ENCODE results near the gene TMEM248. TPM values are rescaled to one million over a fixed set of nuclear protein-coding genes. Genes with fewer than 3 reads are reported as not detected.
"Not testable (repeated sequence)": the region's sequence is repeated elsewhere in the genome, so short reads cannot be mapped to it uniquely, and the experiment has no call there.

TMEM248 gene, protein sequence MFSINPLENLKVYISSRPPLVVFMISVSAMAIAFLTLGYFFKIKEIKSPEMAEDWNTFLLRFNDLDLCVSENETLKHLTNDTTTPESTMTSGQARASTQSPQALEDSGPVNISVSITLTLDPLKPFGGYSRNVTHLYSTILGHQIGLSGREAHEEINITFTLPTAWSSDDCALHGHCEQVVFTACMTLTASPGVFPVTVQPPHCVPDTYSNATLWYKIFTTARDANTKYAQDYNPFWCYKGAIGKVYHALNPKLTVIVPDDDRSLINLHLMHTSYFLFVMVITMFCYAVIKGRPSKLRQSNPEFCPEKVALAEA
- 27.4 TPM for polyA plus RNA-seq (2012; ENCODE audit: missing spikeins)

DNA sequence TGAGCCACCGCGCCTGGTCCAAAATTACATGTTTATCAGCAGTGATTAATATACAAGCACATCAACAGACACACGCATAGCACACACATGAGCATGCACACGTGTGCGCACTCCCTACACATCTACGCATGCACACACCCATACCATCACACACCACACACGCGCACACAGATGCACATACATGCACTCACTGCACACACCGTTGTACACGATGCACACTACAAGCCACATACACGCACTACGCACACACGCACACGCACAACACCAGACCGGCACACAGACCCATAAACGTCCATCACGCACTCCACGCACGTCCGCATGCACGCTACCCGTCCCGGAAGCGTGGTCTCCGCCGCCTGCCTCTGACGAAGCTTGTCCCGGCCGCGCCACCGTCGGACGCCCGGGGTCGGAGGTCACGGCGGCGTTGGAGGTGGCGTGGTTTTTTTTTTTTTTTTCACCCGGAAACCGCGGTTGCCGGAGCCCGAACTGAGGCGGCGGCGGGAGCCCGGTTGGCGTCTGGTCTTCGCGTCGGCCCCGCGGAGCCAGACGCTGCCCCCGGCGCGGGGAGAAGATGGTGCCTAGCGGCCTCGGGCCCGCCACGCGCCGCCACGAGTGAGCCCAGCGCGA lies at the start of gene TMEM248:
Gene TMEM248 (plus strand): TSS at position 457 of the 627 bp plus-strand sequence. CDS start 20,641 bp downstream, outside the sequence.
- peak; percentile 98 for FAIRE-seq
- DNase-seq (ENCODE audit: insufficient read length), result peak; percentile 74
- TF ChIP-seq POLR2AphosphoS5 (IDR thresholded peaks at IDR 0.05; ENCODE audit: low read depth, low read length) (peak; percentile 97), TAF1 (IDR thresholded peaks at IDR 0.05; ENCODE audit: borderline replicate concordance, low read depth, low read length) (peak; percentile 68; the same call in 1 of the 2 replicates), POLR2A (IDR thresholded peaks at IDR 0.05; ENCODE audit: low read depth, low read length) (peak; percentile 93)

DNA sequence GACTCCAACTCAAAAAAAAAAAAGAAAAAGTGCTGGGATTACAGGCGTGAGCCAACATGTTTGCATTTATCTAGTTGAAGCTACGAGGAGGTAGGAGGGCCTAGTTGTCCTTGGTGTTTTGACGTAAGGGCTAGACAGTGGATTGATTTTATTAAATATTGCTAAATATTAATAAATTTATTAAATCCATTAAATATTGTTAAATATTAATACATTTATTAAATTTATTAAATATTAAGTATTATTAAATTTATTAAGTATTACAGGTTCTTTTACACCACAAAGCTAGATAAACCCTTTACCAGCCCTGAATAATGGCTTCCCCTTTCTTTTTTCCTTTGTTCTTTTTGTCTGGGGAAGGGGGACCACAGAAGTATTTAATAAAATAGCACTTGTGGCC lies 47.5 kb upstream of the TMEM248 start:
- FAIRE-seq (no peak), DNase-seq (ENCODE audit: insufficient read length) (no peak)
- no peak for TF ChIP-seq TAF1 (IDR thresholded peaks at IDR 0.05; ENCODE audit: borderline replicate concordance, low read depth, low read length)
- no peak for TF ChIP-seq POLR2A (IDR thresholded peaks at IDR 0.05; ENCODE audit: low read depth, low read length)
- no peak for TF ChIP-seq POLR2AphosphoS5 (IDR thresholded peaks at IDR 0.05; ENCODE audit: low read depth, low read length)

DNA sequence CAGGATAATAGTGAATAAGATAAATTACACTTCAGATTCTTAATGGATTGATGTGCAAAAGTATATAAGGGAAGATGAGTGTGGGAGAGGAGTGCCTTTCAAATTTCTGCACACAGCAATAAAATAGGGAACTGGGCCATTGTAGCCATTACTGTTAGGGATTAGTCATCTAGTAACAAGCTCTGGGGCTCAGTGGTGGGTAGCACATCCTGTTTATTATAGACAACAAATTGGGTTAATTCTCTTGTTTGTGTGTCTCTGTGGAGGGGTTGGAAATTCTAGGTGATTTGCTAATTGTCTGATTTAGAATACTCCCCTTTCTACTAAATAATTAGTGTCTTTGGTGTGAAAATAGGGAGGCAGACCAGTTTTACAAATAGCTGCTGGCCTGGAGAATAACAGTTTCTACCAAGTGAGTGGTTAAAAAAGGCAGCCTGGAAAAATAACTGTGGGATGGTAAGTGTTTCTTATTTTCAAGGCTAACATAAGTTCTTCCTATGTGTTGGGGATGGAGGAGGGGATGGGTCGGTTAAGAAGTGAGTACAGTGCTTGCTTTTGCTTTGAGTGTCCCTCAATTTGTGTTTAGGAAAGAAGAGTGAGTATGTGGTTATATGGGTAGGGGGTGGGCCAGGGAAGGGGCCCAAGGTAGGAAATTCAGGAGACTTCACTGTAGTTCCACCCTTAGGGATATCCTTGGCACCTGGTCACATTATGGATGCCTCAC lies 43.3 kb upstream of the TMEM248 start:
- TF ChIP-seq POLR2AphosphoS5 (IDR thresholded peaks at IDR 0.05; ENCODE audit: low read depth, low read length), result no peak
- TF ChIP-seq POLR2A (IDR thresholded peaks at IDR 0.05; ENCODE audit: low read depth, low read length), result no peak
- TF ChIP-seq TAF1 (IDR thresholded peaks at IDR 0.05; ENCODE audit: borderline replicate concordance, low read depth, low read length), result no peak
- no peak for DNase-seq (ENCODE audit: insufficient read length)
- FAIRE-seq, result peak; percentile 69

DNA sequence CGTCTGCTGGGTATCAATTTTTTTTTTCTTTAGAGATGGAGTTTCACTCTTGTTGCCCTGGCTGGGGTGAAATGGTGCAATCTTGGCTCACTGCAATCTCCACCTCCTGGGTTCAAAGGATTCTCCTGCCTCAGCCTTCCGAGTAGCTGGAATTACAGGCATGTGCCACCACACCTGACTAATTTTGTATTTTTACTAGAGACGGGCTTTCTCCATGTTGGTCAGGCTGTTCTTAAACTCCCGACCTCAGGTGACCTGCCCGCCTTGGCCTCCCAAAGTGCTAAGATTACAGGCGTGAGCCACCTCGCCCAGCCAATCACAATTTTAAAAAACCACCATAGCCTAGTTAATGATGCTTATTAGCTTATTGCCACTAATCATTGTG lies 42.7 kb upstream of the TMEM248 start:
- not testable (repeated sequence) for FAIRE-seq; DNase-seq (ENCODE audit: insufficient read length)

DNA sequence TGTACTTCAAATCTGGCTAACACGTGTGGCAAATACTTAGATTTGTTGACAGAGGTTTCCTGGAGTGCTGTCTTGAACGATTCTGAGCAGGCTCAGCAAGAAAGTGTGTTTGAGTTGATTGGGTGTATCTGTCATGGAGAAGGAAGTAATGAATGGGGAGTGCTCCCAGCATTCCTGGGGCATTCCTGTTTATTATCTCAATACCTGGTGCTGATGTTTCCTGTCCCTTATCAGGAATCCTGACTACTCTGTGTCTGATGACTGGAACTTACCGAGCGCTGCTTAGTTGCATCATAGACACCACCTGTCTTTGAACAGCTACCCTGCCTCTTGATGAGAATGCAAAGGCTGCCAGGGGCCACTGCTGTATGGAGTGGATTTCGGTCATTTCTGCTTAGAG lies 41.0 kb upstream of the TMEM248 start:
- DNase-seq (ENCODE audit: insufficient read length) (no peak), FAIRE-seq (no peak)
- no peak for TF ChIP-seq POLR2AphosphoS5 (IDR thresholded peaks at IDR 0.05; ENCODE audit: low read depth, low read length)
- no peak for TF ChIP-seq POLR2A (IDR thresholded peaks at IDR 0.05; ENCODE audit: low read depth, low read length)
- no peak for TF ChIP-seq TAF1 (IDR thresholded peaks at IDR 0.05; ENCODE audit: borderline replicate concordance, low read depth, low read length)

DNA sequence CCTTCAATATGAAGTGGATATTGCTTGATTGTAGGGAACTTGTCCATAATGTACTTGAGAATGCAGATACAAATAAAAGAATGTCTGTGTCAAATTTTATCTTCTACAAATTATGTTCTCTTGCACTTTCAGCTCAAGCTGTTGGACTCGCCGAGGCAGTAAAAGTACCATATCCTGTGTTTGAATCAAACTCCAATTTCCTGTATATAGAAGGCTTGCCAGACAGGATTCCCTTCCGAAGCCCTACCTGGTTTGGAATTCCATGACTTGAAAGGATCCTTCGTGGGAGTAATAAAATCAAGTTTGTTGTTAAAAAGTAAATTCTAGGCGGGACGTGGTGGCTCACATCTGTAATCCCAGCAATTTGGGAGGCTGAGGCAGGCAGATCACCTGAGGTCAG lies 40.4 kb upstream of the TMEM248 start:
- DNase-seq (ENCODE audit: insufficient read length); FAIRE-seq: not testable (repeated sequence)

DNA sequence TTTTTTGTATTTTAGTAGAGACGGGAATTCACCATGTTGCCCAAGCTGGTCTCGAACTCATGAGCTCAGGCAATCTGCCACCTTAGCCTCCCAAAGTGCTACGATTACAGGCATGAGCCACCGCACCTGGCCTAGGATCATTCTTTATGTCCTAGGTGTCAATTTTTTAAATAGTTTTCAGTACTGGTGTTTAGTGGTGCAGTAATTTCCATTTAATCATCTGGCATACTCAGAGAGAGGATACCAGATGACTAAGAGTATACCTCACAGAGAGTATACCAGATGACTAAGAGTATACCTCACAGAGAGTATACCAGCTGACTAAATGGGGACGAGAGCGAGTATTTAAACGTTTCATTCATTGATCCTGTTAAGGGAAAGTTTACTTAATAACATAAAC lies 37.3 kb upstream of the TMEM248 start:
- FAIRE-seq, result no peak
- DNase-seq (ENCODE audit: insufficient read length), result no peak

DNA sequence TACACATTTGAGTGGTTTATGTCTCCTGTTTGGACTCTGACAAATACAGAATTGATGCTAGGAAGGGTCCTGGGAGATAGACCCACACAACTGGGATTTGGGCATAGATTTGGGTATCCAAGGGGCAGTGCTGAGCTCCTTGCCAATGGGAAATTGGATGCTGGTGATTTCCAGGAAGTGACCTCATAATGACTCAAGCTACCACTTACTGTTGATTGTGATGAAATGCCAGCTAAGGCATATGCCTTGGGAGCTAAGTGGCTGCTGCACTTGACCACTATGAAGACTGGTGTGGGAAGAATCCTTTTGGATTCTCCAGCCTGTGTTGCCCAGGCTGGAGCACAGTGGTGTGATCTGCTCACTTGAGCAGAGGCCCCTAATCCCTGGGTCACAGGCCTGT lies 36.5 kb upstream of the TMEM248 start:
- DNase-seq (ENCODE audit: insufficient read length); FAIRE-seq: not testable (repeated sequence)

More for the DNA sequence above, 37.3 kb upstream of the TMEM248 start:
- no peak for TF ChIP-seq POLR2A (IDR thresholded peaks at IDR 0.05; ENCODE audit: low read depth, low read length)
- no peak for TF ChIP-seq TAF1 (IDR thresholded peaks at IDR 0.05; ENCODE audit: borderline replicate concordance, low read depth, low read length)
- TF ChIP-seq POLR2AphosphoS5 (IDR thresholded peaks at IDR 0.05; ENCODE audit: low read depth, low read length), result no peak

DNA sequence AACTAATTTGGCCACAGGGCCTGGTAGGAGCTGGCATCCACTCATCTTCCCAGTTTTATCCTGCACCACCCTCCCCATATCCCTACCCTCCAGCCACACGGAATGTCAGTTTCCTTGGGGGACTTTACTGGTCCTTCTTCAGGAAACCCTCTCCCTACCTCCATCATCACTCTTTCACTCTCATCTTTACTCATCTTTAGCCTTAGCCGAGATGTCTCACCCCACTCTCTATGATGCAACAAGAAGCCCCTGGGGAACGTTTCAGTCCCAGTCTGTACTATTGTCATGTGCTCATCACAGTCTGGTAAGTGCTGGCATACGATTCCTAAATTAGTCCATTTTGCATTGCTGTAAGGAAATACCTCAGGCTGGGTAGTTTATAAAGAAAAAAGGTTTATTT lies 34.9 kb upstream of the TMEM248 start:
- DNase-seq (ENCODE audit: insufficient read length), result no peak
- FAIRE-seq, result peak; percentile 84
- TF ChIP-seq POLR2A (IDR thresholded peaks at IDR 0.05; ENCODE audit: low read depth, low read length) (no peak), POLR2AphosphoS5 (IDR thresholded peaks at IDR 0.05; ENCODE audit: low read depth, low read length) (no peak)

DNA sequence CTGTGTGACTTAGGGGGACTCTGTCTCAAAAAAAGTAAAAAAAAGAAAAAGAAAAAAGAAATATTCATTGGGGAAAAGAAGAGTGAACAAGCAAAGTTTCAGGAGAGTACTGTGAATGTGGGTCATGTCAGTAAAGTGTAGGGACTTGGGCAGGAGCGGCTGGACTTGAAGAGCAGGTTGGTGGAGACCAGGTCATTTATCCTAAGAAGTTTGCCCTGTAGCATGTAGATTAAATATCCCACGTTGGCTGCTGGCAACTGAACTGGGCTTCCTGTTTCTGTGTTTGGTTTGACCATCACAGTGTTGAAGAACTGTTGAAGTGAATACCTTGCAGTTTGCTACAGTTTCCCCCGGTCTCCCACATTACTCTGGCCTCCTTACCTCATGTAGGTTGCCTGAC lies 32.8 kb upstream of the TMEM248 start:
- FAIRE-seq, result not testable (repeated sequence)

DNA sequence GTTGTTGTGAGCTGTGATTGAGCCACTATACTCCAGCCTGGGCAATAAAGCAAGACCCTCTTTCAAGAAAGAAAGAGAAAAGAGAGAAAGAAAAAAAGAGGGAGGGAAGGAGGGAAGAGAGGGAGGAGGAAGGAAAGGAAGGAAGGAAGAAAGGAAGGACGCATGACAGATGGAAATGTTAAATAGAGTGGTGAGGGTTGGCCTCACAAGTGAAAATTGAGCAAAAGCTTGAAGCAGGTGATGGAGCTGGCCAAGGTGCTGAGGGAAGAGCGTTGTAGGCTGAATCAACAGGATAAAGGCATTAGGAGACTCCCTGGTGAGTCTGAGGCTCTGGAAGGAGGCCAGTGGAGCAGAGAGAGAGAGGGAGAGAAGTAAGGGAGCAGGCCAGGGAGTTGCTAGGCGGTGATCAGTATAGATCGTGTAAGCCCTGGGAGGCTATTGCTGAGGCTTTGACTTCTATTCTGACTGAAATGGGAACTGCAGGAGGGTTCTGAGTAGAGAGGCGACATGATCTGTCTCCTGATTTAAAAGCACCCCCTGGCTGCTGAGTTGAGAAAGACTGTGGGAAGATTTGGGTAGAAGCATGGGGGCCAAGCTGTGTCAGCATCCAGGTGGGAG lies 26.5 kb upstream of the TMEM248 start:
- no peak for FAIRE-seq
- TF ChIP-seq TAF1 (IDR thresholded peaks at IDR 0.05; ENCODE audit: borderline replicate concordance, low read depth, low read length) (no peak), POLR2A (IDR thresholded peaks at IDR 0.05; ENCODE audit: low read depth, low read length) (no peak), POLR2AphosphoS5 (IDR thresholded peaks at IDR 0.05; ENCODE audit: low read depth, low read length) (no peak)
- DNase-seq (ENCODE audit: insufficient read length), result no peak

More for the DNA sequence above, 32.8 kb upstream of the TMEM248 start:
- not testable (repeated sequence) for DNase-seq (ENCODE audit: insufficient read length)

DNA sequence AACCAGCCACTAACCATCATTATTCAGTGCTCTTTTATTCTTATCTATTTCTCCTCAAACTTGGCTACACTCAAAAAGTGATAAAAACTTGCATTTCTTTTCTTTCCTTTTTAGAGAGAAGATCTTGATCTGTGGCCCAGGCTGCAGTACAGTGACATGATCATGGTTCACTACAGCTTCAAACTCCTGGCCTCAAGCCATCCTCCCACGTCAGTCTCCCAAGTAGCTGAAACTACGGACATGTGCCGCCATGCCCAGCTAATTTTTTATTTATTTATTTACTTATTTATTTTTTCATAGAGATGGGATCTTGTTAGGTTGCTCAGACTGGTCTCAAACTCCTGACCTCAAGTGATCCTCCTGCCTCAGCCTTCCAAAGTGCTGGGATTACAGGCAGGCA lies 24.6 kb upstream of the TMEM248 start:
- no peak for TF ChIP-seq TAF1 (IDR thresholded peaks at IDR 0.05; ENCODE audit: borderline replicate concordance, low read depth, low read length)
- FAIRE-seq (no peak), DNase-seq (ENCODE audit: insufficient read length) (no peak)
